SK-N-SH (cell line): ENCODE results near the gene MYO1B. TPM values are rescaled to one million over a fixed set of nuclear protein-coding genes. Genes with fewer than 3 reads are reported as not detected.
"Not testable (repeated sequence)": the region's sequence is repeated elsewhere in the genome, so short reads cannot be mapped to it uniquely, and the experiment has no call there.

Experiments used
- CTCF ChIA-PET: fragments of 300-600, 350-600 bp; formaldehyde crosslinking; extraction: SDS; loops from one replicate; lab custom pipeline; 2021; lab: Yijun Ruan, JAX
- POLR2A ChIA-PET: fragments of 350-600 bp; sonication (Branson Sonifier 250); formaldehyde crosslinking; extraction: SDS; loops from one replicate; lab custom pipeline; 2020; ENCODE audit warnings: antibody characterized with exemption, inconsistent platforms; lab: Yijun Ruan, JAX
- DNase-seq: peaks from one replicate; pipeline ENCODE4 v3.0.0; 2012
- H2AFZ ChIP-seq: fragments of 200-600 bp; sonication (generic); 2 replicates; pipeline ENCODE4 v1.8.1; 2016; ENCODE audit warnings: antibody characterized with exemption, mild to moderate bottlenecking, low read depth
- H3F3A ChIP-seq: fragments of 200-600 bp; sonication (generic); replicated peaks from 2 replicates; pipeline ENCODE3; 2016; ENCODE audit warnings: antibody characterized with exemption, mild to moderate bottlenecking; ENCODE audit not compliant: insufficient read depth
- H3K27ac ChIP-seq, 2 experiments: fragments of 200-500 bp in 1 of 2; fragments of 200-600 bp in 1 of 2; sonication (Bioruptor generic) in 1 of 2; sonication (generic), shearing (Covaris generic) in 1 of 2; 2 replicates each; pipeline versions ENCODE4 v1.5.1 to v1.6.1; 2014 to 2016; ENCODE audit warnings: low read depth in 2 of 2, inconsistent platforms in 1 of 2, low read length in 1 of 2, mild to moderate bottlenecking in 1 of 2, mixed read lengths in 1 of 2
- H3K27me3 ChIP-seq: fragments of 200-600 bp; sonication (generic), shearing (Covaris generic); 2 replicates; pipeline ENCODE4 v1.6.1; 2016; ENCODE audit warnings: mixed run types; ENCODE audit not compliant: insufficient read depth
- H3K36me3 ChIP-seq, 2 experiments: fragments of 200-500 bp in 1 of 2; fragments of 200-600 bp in 1 of 2; sonication (Bioruptor generic) in 1 of 2; sonication (generic) in 1 of 2; replicated peaks in 1 of 2; 2 replicates each; pipeline versions ENCODE3 to v1.5.1; 2014 to 2016; ENCODE audit warnings: low read length in 1 of 2, mild to moderate bottlenecking in 1 of 2; ENCODE audit not compliant: insufficient read depth in 2 of 2, control insufficient read depth in 1 of 2
- H3K4me1 ChIP-seq, 2 experiments: fragments of 200-500 bp in 1 of 2; fragments of 200-600 bp in 1 of 2; sonication (Bioruptor generic) in 1 of 2; sonication (generic), shearing (Covaris generic) in 1 of 2; 2 replicates each; pipeline versions ENCODE4 v1.5.1 to v1.6.1; 2014 to 2016; ENCODE audit warnings: low read depth in 1 of 2, low read length in 1 of 2, mixed run types in 1 of 2; ENCODE audit not compliant: insufficient read depth in 2 of 2, control insufficient read depth in 1 of 2
- H3K4me2 ChIP-seq: fragments of 200-600 bp; sonication (generic), shearing (Covaris generic); 2 replicates; pipeline ENCODE4 v1.6.1; 2017; ENCODE audit warnings: mixed run types
- H3K4me3 ChIP-seq, 2 experiments: fragments of 200-500 bp in 1 of 2; fragments of 200-600 bp in 1 of 2; sonication (Bioruptor generic) in 1 of 2; sonication (generic), shearing (Covaris generic) in 1 of 2; 2 replicates each; pipeline versions ENCODE4 v1.5.1 to v1.8.1; 2014 to 2016; ENCODE audit warnings: low read depth in 2 of 2, inconsistent platforms in 1 of 2, low read length in 1 of 2, mild to moderate bottlenecking in 1 of 2, mixed read lengths in 1 of 2, moderate library complexity in 1 of 2
- H3K79me2 ChIP-seq: fragments of 200-600 bp; sonication (generic); 2 replicates; pipeline ENCODE4 v1.8.1; 2017; ENCODE audit warnings: mild to moderate bottlenecking; ENCODE audit not compliant: insufficient read depth
- H3K9ac ChIP-seq: fragments of 200-600 bp; sonication (generic); 2 replicates; pipeline ENCODE4 v1.6.1; 2017; ENCODE audit warnings: mixed run types
- H3K9me2 ChIP-seq: fragments of 200-600 bp; sonication (generic); 2 replicates; pipeline ENCODE4 v1.6.1; 2017; ENCODE audit warnings: mixed run types
- H3K9me3 ChIP-seq: fragments of 200-600 bp; sonication (generic); 2 replicates; pipeline ENCODE4 v1.6.1; 2017; ENCODE audit warnings: mixed run types, mild to moderate bottlenecking, moderate library complexity
- H4K20me1 ChIP-seq: fragments of 200-600 bp; sonication (generic); 2 replicates; pipeline ENCODE4 v1.6.1; 2017; ENCODE audit warnings: mild to moderate bottlenecking, mixed run types; ENCODE audit not compliant: insufficient read depth
- FOXJ3 ChIP-seq: sonication (generic); formaldehyde crosslinking; IDR thresholded peaks from 2 replicates; pipeline ENCODE4 v1.5.1; 2020; ENCODE audit warnings: mild to moderate bottlenecking, missing genetic modification reagents
- FOXM1 ChIP-seq: IDR thresholded peaks from 2 replicates; pipeline ENCODE4 v1.4.0; 2012; ENCODE audit warnings: low read depth, mild to moderate bottlenecking
- GABPA ChIP-seq: IDR thresholded peaks from 2 replicates; pipeline ENCODE4 v1.4.0; 2012; ENCODE audit warnings: low read depth, mild to moderate bottlenecking
- GATA2 ChIP-seq: sonication (generic); formaldehyde crosslinking; IDR thresholded peaks from 2 replicates; pipeline ENCODE4 v1.5.0; 2020; ENCODE audit warnings: mild to moderate bottlenecking, missing genetic modification reagents
- JUND ChIP-seq: IDR thresholded peaks from 2 replicates; pipeline ENCODE4 v1.4.0; 2012
- MEF2A ChIP-seq: IDR thresholded peaks from 2 replicates; pipeline ENCODE4 v1.4.0; 2012; ENCODE audit warnings: low read depth, borderline replicate concordance
- MXI1 ChIP-seq: IDR thresholded peaks from 2 replicates; pipeline ENCODE4 v1.6.1; 2012; ENCODE audit warnings: mild to moderate bottlenecking, low read depth, low read length, improper control_type of control experiment
- NFIC ChIP-seq: IDR thresholded peaks from 2 replicates; pipeline ENCODE4 v1.4.0; 2012; ENCODE audit warnings: borderline replicate concordance
- NRF1 ChIP-seq: IDR thresholded peaks from 2 replicates; pipeline ENCODE4 v1.6.1; 2012; ENCODE audit warnings: low read depth, mild to moderate bottlenecking, low read length
- POLR2AphosphoS5 ChIP-seq: IDR thresholded peaks from 2 replicates; pipeline ENCODE4 v1.6.1; 2012; ENCODE audit warnings: low read depth, low read length
- RAD21 ChIP-seq: IDR thresholded peaks from 2 replicates; pipeline ENCODE4 v1.6.1; 2012; ENCODE audit warnings: mild to moderate bottlenecking, low read length
- RFX5 ChIP-seq: IDR thresholded peaks from 2 replicates; pipeline ENCODE4 v1.6.1; 2012; ENCODE audit warnings: mild to moderate bottlenecking, improper control_type of control experiment, low read length
- RXRA ChIP-seq: IDR thresholded peaks from 2 replicates; pipeline ENCODE4 v1.4.0; 2012; ENCODE audit warnings: low read depth, mild to moderate bottlenecking, borderline replicate concordance
- SIN3A ChIP-seq: IDR thresholded peaks from 2 replicates; pipeline ENCODE4 v1.6.1; 2012; ENCODE audit warnings: low read depth, mild to moderate bottlenecking, low read length, moderate library complexity, borderline replicate concordance
- SMC3 ChIP-seq: IDR thresholded peaks from 2 replicates; pipeline ENCODE4 v1.6.1; 2012; ENCODE audit warnings: low read depth, low read length, improper control_type of control experiment
- TEAD4 ChIP-seq: IDR thresholded peaks from 2 replicates; pipeline ENCODE4 v1.4.0; 2012; ENCODE audit warnings: mild to moderate bottlenecking, borderline replicate concordance; ENCODE audit not compliant: insufficient read depth
- YY1 ChIP-seq: IDR thresholded peaks from 2 replicates; pipeline ENCODE4 v1.4.0; 2012; ENCODE audit warnings: low read depth, mild to moderate bottlenecking
- WGBS: methylation state at CpG from one replicate; pipeline ENCODE4 v1.1.6; 2017; ENCODE audit warnings: low lambda C conversion rate; 5-methylcytosine and 5-hydroxymethylcytosine counted together
- polyA plus RNA-seq, 3 experiments: library from polyadenylated mRNA; depleted of rRNA; stranded (reverse); fragments of >200 nt; gene quantifications; 2 replicates each; pipeline ENCODE4 v1.2.3, GENCODE V29; 2012
- TF ChIP-seq, protein P1 (sequence below): IDR thresholded peaks from 2 replicates; pipeline ENCODE4 v1.4.0; 2012; ENCODE audit warnings: low read depth, borderline replicate concordance
- TF ChIP-seq, protein P2 (sequence below): fragments of 200-600 bp; sonication (generic); IDR thresholded peaks from 2 replicates; pipeline ENCODE4 v1.6.1; 2017; ENCODE audit warnings: antibody characterized with exemption, mild to moderate bottlenecking, moderate library complexity

The MYO1B gene
- polyA plus RNA-seq, 1 of the 3 experiments (the other 2 are of a cell fraction): 20.2 TPM

DNA sequence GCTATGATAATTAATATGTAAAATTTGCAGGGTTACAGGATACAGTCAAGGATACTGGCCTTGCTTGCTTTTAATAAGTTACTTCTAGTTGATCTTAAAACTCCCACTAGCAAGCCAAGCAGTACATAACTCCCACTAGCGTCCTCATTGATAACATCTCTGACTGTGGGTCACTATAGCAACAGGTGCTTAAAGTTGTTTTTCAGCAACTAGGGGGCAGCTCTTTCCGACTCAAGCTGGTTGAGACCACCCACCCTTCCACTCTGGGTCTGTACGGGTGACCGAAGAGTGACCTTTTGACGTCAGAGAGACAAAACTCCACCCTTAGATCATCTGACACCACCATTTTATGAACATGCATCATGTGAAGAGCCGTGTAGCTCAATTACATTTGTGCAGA is 208.6 kb downstream of the MYO1B start:
- Histone ChIP-seq H3K36me3 (no peaks in the 10 kb centered on the region), H3K9ac (no peak overlapping the region), H3K27ac (no peak overlapping the region), H3K79me2 (no peaks in the 10 kb centered on the region), H2AFZ (no peak overlapping the region), H3K9me2 (no peaks in the 10 kb centered on the region), H3F3A (no peaks in the 10 kb centered on the region), H3K4me3 (no peak overlapping the region; a peak in 1 of 4 replicates), H3K4me2 (no peak overlapping the region)
- TF ChIP-seq FOXJ3 (CRISPR knock-in tag): no peak
- no peak for TF ChIP-seq YY1
- TF ChIP-seq JUND: no peak
- TF ChIP-seq TEAD4: no peak
- no peak for TF ChIP-seq MXI1
- no peak for TF ChIP-seq SMC3
- TF ChIP-seq NRF1: no peak
- no peak for TF ChIP-seq NFIC
- no peak for TF ChIP-seq POLR2AphosphoS5
- no peak for TF ChIP-seq GATA2
- no peak for TF ChIP-seq RAD21
- TF ChIP-seq SIN3A: no peak
- TF ChIP-seq, all 33 proteins: peak for 0
- Histone ChIP-seq H3K9me3 (peaks cover 2% of the 10 kb centered on the region; the same call in 1 of the 2 replicates), H3K4me1 (no peaks in the 10 kb centered on the region), H3K27me3 (no peaks in the 10 kb centered on the region), H4K20me1 (no peaks in the 10 kb centered on the region)
- CTCF ChIA-PET: interaction anchor here (1.6 kb wide), 1 partner anchor 16 kb away, joined by 5 read pairs; no protein-coding TSS in a partner anchor
- no peak for DNase-seq
- POLR2A ChIA-PET: no interaction called here
- 64% methylated on average over 6 of the region's 6 CpGs for WGBS

DNA sequence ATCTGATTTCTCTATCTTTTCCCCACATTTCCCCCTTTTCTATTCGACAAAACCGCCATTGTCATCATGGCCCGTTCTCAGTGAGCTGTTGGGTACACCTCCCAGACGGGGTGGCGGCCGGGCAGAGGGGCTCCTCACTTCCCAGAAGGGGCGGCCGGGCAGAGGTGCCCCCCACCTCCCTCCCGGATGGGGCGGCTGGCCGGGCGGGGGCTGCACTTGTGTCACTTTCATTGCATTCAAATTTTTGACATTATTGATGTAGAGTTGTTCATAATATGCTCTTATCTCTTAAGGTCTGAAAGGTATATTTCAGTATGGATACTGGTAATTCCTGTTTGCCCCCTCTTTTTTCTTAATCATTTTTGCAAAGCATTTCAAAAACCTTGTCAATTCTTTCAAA is 211.3 kb downstream of the MYO1B start:
- H3K9ac ChIP-seq, H3K4me2 ChIP-seq, H3K4me1 ChIP-seq, DNase-seq, H3K4me3 ChIP-seq, CTCF ChIA-PET, H4K20me1 ChIP-seq, POLR2A ChIA-PET, H3K79me2 ChIP-seq, H3K27me3 ChIP-seq, H3K27ac ChIP-seq, H2AFZ ChIP-seq, H3K36me3 ChIP-seq, H3K9me2 ChIP-seq, H3F3A ChIP-seq: not testable (repeated sequence)
- 87% methylated on average over 6 of the region's 12 CpGs for WGBS
- peaks cover 14% of the 10 kb centered on the region for H3K9me3 ChIP-seq

DNA sequence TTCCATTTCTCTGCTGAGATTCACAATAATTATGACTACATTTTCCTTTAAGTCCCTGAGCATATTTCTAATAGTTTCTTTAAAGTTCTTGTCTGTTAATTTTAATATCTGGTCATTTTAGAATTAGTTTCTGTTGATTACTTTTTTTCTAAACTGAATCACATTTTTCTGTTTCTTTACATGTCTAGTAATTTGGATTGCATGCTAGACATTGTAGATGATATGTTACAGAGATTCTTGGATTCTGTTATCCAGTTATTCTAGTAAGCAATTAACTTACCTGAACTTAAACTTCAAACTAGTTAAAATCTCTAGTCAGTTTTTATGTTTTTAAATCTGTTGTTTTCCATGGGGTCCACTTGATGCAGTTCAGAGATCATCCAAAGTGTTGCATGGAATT is 214.0 kb downstream of the MYO1B start:
- H3K9me2 ChIP-seq: no peaks in the 10 kb centered on the region
- peaks cover 14% of the 10 kb centered on the region for H3K9me3 ChIP-seq
- no peaks in the 10 kb centered on the region for H4K20me1 ChIP-seq
- no peak for DNase-seq
- no peaks in the 10 kb centered on the region for H3K36me3 ChIP-seq
- ChIA-PET CTCF (no interaction called here), POLR2A (no interaction called here)
- H3K27ac ChIP-seq: no peak overlapping the region
- no peak for TF ChIP-seq MXI1
- TF ChIP-seq RAD21: no peak
- no peak for TF ChIP-seq POLR2AphosphoS5
- no peak for TF ChIP-seq RFX5
- TF ChIP-seq SIN3A: no peak
- TF ChIP-seq, protein P1, sequence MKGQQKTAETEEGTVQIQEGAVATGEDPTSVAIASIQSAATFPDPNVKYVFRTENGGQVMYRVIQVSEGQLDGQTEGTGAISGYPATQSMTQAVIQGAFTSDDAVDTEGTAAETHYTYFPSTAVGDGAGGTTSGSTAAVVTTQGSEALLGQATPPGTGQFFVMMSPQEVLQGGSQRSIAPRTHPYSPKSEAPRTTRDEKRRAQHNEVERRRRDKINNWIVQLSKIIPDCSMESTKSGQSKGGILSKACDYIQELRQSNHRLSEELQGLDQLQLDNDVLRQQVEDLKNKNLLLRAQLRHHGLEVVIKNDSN: no peak
- TF ChIP-seq MEF2A: no peak
- TF ChIP-seq YY1: no peak
- no peak for TF ChIP-seq RXRA
- TF ChIP-seq GABPA: no peak
- no peak for TF ChIP-seq NFIC
- TF ChIP-seq FOXM1: no peak
- TF ChIP-seq, protein P2, sequence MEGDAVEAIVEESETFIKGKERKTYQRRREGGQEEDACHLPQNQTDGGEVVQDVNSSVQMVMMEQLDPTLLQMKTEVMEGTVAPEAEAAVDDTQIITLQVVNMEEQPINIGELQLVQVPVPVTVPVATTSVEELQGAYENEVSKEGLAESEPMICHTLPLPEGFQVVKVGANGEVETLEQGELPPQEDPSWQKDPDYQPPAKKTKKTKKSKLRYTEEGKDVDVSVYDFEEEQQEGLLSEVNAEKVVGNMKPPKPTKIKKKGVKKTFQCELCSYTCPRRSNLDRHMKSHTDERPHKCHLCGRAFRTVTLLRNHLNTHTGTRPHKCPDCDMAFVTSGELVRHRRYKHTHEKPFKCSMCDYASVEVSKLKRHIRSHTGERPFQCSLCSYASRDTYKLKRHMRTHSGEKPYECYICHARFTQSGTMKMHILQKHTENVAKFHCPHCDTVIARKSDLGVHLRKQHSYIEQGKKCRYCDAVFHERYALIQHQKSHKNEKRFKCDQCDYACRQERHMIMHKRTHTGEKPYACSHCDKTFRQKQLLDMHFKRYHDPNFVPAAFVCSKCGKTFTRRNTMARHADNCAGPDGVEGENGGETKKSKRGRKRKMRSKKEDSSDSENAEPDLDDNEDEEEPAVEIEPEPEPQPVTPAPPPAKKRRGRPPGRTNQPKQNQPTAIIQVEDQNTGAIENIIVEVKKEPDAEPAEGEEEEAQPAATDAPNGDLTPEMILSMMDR: no peak
- no peak overlapping the region for H3K9ac ChIP-seq
- H3F3A ChIP-seq: no peaks in the 10 kb centered on the region
- H3K4me3 ChIP-seq: no peak overlapping the region
- no peak overlapping the region for H2AFZ ChIP-seq
- H3K4me1 ChIP-seq: peaks cover 0 to 3% of the 10 kb centered on the region in 2 experiments; a peak in 1 of 4 replicates
- no peak overlapping the region for H3K4me2 ChIP-seq
- H3K27me3 ChIP-seq: no peaks in the 10 kb centered on the region
- no peaks in the 10 kb centered on the region for H3K79me2 ChIP-seq
